ENCODE data around the gene KLHL3. TPM values are rescaled to one million over a fixed set of nuclear protein-coding genes. Genes with fewer than 3 reads are reported as not detected.

The KLHL3 gene
- polyA plus RNA-seq, 1 experiment: 2.2 TPM

- Histone ChIP-seq H3K4me3 (ENCODE audit: low read depth, low read length) (no peak overlapping the region), H3K9me3 (ENCODE audit: control insufficient read depth, insufficient read depth, low read length) (no peaks in the 10 kb centered on the region), H3K27ac (ENCODE audit: low read depth, low read length) (no peak overlapping the region), H3K27me3 (ENCODE audit: control insufficient read depth, insufficient read depth, low read length) (no peaks in the 10 kb centered on the region)
- CTCF ChIA-PET: interaction anchor here (0.6 to 11.0 kb wide), 44 partner anchors 9 to 473 kb away, joined by 3 to 454 read pairs (median 4); partner anchors contain the start of gene KLHL3
- peak; percentile 86 for TF ChIP-seq CTCF (IDR thresholded peaks at IDR 0.05; ENCODE audit: low read depth, low read length)
- POLR2A ChIA-PET: interaction anchor here (1.0 to 1.5 kb wide), 3 partner anchors 75 to 229 kb away, joined by 3 to 6 read pairs (median 4); partner anchors contain the start of genes KLHL3 and PKD2L2
- DNase-seq (ENCODE audit: low read depth, low spot score): peak; percentile 67
Measured at GRCh38 chr5:137660349-137660817, 75.5 kb downstream of the KLHL3 start.

GRCh38 chr5:137659209-137659608, 76.7 kb downstream of the KLHL3 start:
- Histone ChIP-seq H3K4me3 (ENCODE audit: low read depth, low read length) (no peak overlapping the region), H3K9me3 (ENCODE audit: control insufficient read depth, insufficient read depth, low read length) (no peaks in the 10 kb centered on the region), H3K27ac (ENCODE audit: low read depth, low read length) (no peak overlapping the region), H3K27me3 (ENCODE audit: control insufficient read depth, insufficient read depth, low read length) (no peaks in the 10 kb centered on the region)
- TF ChIP-seq CTCF (IDR thresholded peaks at IDR 0.05; ENCODE audit: low read depth, low read length): no peak
- POLR2A ChIA-PET: no interaction called here
- DNase-seq (ENCODE audit: low read depth, low spot score): no peak
- CTCF ChIA-PET: interaction anchor here (0.9 to 11.0 kb wide), 15 partner anchors 10 to 474 kb away, joined by 3 to 454 read pairs (median 8); partner anchors contain the start of gene KLHL3

- H3K27ac ChIP-seq (ENCODE audit: low read depth, low read length): no peak overlapping the region
- ChIA-PET CTCF (interaction anchor here (0.8 to 11.0 kb wide), 9 partner anchors 12 to 1386 kb away, joined by 3 to 454 read pairs (median 5); partner anchors contain the start of gene KLHL3), POLR2A (no interaction called here)
- H3K4me3 ChIP-seq (ENCODE audit: low read depth, low read length): no peak overlapping the region
- no peak for TF ChIP-seq CTCF (IDR thresholded peaks at IDR 0.05; ENCODE audit: low read depth, low read length)
- DNase-seq (ENCODE audit: low read depth, low spot score): no peak
- H3K9me3 ChIP-seq (ENCODE audit: control insufficient read depth, insufficient read depth, low read length): no peaks in the 10 kb centered on the region
- no peaks in the 10 kb centered on the region for H3K27me3 ChIP-seq (ENCODE audit: control insufficient read depth, insufficient read depth, low read length)
Measured at GRCh38 chr5:137658324-137658723, 77.6 kb downstream of the KLHL3 start.

GRCh38 chr5:137657073-137657472, 78.8 kb downstream of the KLHL3 start:
- Histone ChIP-seq H3K27ac (ENCODE audit: low read depth, low read length) (no peak overlapping the region), H3K4me3 (ENCODE audit: low read depth, low read length) (no peak overlapping the region), H3K27me3 (ENCODE audit: control insufficient read depth, insufficient read depth, low read length) (no peaks in the 10 kb centered on the region), H3K9me3 (ENCODE audit: control insufficient read depth, insufficient read depth, low read length) (no peaks in the 10 kb centered on the region)
- POLR2A ChIA-PET: no interaction called here
- no peak for TF ChIP-seq CTCF (IDR thresholded peaks at IDR 0.05; ENCODE audit: low read depth, low read length)
- CTCF ChIA-PET: interaction anchor here (11.0 kb wide), 1 partner anchor 86 kb away, joined by 454 read pairs; the partner anchor contains the start of gene KLHL3
- no peak for DNase-seq (ENCODE audit: low read depth, low spot score)

- H3K4me3 ChIP-seq (ENCODE audit: low read depth, low read length): no peak overlapping the region
- DNase-seq (ENCODE audit: low read depth, low spot score): no peak
- TF ChIP-seq CTCF (IDR thresholded peaks at IDR 0.05; ENCODE audit: low read depth, low read length): no peak
- CTCF ChIA-PET: interaction anchor here (11.0 kb wide), 1 partner anchor 87 kb away, joined by 454 read pairs; the partner anchor contains the start of gene KLHL3
- POLR2A ChIA-PET: no interaction called here
- H3K9me3 ChIP-seq (ENCODE audit: control insufficient read depth, insufficient read depth, low read length): no peaks in the 10 kb centered on the region
- H3K27me3 ChIP-seq (ENCODE audit: control insufficient read depth, insufficient read depth, low read length): no peaks in the 10 kb centered on the region
- H3K27ac ChIP-seq (ENCODE audit: low read depth, low read length): no peak overlapping the region
Measured at GRCh38 chr5:137656558-137656957, 79.3 kb downstream of the KLHL3 start.
